GM19468 (cell line): ENCODE measurements around the gene ISOC2.

Experiments
- ATAC-seq: cut with Tn5 transposase; IDR thresholded peaks from one replicate; pipeline ENCODE4 v1.9.1; 2021; ENCODE audit warnings: mild to moderate bottlenecking, moderate library complexity, moderate number of reproducible peaks; ENCODE audit not compliant: unreplicated experiment; ENCODE audit errors: extremely low read depth

The ISOC2 gene

DNA sequence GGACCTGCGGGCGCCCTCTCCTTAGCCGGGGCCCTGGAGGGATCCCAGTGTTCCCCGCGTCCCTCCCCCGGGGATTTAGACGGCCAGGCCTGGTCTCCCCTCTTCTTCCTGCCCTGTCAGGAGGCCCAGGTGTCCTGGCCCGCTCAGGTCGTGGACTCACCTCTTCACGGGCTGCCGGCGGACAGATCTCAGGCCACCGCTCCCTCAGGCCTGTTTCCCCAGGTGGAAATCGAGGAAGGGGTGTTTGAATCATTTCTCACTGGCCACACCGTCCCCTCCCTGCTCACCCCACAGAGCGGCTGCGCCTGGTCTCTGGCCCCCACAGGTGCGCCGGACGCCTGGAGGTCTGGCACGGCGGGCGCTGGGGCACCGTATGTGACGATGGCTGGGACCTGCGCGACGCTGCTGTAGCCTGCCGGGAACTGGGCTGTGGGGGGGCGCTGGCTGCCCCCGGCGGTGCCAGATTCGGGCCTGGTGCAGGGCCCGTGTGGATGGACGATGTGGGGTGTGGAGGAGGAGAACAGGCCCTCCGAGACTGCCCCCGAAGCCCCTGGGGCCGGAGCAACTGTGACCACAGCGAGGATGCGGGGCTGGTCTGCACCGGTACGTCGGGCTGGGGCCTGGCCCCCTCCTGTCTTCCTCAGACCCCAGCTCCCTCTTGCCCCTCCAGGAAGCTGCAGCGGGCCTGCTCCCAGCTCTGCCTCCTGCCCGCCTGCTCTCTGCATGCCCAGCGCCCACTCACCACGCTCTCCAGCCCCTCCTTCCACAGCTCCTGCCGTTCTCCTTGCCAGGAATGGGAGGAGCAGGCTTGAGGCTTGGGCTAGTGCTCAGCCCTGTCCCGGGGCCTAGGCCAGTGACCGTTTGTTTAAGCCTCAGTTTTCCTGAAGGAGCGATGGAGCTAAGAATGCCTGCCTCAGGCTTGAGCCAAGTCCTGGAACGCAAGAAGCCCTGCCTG is 29.3 kb upstream of the ISOC2 start:
- no peak for ATAC-seq

DNA sequence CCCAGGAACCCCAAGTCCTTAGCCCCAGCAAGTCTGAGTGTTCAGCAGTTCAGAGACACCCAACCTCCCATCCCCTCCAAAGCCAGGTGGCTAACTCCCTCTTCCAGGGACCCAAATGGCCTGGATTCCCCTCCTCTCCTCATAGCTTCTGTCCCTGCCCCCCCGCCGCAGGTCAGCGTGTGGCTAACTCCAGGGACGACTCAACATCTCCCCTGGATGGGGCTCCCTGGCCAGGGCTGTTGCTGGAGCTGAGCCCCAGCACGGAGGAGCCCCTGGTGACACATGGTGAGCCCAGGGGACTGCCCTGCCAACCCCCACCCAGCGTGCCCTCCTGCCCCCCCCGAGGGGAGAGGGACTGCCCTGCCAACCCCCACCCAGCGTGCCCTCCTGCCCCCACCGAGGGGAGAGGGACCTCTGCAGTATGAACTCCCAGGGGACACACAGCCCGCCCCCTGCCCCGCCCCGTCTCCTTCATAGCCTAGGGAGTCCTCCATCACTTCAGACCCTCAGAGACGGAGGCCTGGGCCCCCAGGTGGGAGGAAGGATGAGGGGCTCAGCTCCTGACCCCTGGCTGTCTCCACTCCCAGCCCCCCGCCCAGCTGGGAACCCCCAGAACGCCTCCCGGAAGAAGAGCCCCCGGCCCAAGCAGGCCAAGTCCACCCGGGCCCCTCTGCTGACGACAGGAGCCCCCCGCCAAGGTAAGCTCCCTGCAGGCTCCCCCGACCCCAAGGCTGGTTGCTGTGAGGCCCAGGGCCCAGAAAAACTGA is 28.5 kb upstream of the ISOC2 start:
- no peak for ATAC-seq

DNA sequence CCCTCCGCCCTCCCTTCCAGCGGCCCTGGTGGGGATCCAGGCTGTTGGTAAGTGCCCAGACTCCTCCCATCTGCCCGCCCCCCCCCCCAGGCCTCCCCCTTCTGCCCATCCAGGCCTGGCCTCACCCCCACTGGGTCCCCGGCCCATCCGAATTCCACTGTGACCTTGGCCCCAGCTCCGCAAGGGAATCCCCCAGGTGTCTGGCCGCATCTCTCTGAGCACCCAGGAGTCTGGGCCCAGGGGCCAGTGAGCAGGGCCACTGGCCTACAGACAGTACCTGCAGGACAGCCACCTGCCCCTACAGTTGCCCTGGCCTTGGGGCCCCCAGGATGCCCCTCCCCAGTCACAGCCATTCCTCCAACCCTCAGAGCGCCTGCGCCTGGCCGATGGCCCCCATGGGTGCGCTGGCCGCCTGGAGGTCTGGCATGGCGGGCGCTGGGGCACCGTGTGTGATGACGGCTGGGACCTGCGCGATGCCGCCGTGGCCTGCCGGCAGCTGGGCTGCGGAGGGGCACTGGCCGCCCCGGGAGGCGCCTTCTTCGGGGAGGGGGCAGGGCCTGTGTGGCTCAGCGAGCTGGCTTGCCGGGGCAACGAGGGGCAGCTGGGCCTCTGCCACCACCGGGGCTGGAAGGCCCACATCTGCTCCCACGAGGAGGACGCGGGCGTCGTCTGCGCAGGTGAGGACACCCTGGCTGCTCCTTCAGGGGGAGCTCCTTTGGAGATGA is 27.7 kb upstream of the ISOC2 start:
- no peak for ATAC-seq

DNA sequence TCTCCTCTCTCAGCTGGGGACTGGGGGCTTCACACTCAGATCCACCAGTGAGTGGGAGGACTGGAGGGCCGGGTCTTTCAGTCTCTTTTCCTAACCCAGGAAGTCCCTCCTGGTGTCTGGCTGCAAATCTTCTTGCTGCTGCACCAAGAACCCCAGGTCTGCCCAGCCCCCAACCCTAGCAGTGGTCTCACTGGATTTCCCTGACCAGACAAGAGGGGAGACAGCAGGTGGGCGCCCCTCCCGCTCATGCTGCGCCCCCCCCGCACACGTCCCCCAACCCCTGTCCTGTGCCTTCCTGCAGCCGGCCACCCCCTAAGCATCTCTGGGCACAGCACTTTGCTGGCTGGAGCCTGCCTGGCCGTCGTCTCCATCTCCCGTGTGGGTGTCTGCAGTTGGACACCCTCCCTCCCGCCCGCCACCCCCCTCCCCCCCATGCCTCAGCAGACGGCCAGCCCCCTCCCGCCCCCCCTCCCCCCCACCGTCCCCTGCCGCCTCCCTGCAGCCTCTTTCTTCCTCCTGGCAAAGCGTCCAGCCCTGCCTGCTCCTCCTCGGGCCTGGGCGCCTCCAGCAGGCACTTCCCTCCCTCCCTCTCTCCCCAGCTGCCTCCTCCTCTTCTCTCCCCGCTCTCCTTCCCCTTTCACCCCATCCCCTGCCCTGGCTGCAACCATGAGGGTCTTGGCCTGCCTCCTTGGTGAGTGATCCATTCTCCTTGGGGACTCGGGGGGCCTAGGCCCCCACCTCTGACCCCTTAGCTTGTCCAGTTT is 26.7 kb upstream of the ISOC2 start, which contains the start of gene SSC5D:
SSC5D (plus strand) TSS at position 513 of the 764 bp plus-strand sequence; CDS start at position 667, 154 bp downstream.
- no peak for ATAC-seq

DNA sequence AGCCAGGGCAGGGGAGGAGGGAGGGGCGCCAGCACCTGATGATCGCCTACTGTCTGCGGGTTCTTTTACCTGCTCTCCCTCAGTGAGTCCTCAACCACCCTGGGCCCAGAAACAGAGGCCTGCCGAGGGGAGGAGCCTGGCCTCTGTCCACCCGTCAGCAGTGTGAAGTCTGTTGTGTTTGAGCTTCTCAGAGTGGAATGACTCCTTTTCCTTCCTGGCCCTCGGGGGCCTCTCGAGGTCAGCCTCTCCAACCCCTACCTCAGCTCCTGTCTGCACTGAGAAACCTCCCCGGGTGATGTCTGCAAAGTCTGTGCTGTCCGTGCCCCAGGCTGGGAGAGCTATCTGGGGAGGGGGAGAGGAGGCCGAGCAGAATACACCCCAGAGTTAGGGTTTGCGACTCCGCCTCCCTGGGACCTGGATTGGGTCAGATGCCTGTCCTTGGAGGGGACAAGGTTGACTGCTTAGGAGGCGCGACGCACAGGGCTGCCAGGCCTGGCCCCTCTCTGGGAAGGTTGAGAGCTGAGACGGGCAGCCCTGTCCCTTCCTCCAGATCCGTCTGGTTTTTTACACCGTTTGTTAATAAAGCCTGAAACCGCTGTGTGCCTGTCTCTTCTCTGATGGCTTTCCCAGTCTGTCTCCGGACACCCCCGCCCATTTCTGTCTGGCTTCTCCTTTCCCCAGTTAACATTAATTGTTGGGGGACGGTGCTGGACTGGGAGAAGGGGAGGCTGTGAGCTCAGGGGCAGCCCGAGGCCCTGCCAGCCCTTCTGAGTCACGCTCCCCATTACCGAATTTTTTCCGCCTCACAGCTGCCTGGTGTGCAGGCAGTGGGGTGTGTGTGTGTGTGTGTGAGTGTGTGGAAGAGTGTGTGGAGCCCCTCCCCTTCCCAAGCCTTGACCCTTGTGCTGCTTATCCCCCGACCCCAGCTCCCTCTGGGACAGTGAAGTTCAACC is 25.8 kb upstream of the ISOC2 start:
- ATAC-seq = no peak

DNA sequence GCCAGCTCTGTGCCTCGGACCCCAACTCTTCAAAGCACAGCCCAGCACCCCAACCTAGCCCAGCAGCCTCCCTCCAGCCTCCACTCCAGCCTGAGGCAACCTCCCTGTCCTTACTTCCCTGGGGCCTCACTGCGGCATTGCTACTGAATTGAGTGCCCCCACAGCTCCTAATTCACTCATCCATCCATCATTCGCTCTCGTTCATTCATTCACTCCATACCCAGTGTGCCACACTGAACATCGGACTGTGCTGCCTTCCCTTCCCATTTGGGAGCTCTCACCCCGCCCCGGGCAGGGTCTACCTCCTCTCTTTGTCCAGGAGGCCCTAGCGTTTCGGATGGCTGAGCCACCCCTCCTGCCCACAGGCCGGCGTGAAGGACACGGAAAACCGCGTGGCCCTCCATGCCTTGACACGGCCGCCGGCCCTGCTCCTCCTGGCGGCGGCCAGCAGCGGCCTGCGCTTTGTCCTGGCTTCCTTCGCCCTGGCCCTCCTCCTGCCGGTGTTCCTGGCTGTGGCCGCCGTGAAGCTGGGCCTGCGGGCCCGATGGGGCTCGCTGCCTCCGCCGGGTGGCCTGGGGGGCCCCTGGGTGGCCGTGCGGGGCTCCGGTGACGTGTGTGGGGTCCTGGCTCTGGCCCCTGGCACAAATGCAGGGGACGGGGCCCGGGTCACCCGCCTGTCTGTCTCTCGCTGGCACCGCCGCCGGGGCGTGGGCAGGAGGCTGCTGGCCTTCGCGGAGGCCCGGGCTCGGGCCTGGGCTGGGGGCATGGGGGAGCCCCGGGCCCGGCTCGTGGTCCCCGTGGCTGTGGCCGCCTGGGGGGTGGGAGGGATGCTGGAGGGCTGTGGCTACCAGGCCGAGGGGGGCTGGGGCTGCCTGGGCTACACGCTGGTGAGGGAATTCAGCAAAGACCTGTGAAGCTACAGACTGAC is 24.9 kb upstream of the ISOC2 start:
- ATAC-seq = no peak

DNA sequence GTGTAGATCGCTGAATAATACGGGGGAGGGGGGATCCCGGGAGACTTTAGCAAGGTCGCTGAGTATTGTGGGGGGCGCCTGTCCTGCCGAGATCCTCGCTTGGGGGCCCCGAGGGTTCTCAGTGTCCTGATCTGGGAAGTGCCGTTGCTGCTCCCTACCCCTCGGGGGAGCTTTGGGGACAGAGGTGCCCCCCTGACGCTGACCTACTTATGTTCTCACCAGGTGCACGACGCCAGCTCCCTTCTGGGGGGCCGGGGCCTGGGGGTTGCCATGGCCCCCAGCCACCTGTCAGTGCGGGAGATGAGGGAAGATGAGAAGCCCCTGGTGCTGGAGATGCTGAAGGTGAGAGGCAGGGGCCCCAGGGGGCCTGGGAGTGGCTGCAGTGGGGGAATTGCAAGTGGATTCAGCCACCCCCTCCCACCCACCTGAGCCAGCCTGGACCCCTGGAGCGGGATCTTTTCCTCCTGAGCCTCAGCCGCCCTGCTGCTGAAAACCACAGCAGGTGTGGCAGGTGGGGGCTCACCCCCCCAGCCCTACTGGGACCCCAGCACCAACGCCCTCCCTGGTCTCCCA is 24.1 kb upstream of the ISOC2 start:
- ATAC-seq = no peak

DNA sequence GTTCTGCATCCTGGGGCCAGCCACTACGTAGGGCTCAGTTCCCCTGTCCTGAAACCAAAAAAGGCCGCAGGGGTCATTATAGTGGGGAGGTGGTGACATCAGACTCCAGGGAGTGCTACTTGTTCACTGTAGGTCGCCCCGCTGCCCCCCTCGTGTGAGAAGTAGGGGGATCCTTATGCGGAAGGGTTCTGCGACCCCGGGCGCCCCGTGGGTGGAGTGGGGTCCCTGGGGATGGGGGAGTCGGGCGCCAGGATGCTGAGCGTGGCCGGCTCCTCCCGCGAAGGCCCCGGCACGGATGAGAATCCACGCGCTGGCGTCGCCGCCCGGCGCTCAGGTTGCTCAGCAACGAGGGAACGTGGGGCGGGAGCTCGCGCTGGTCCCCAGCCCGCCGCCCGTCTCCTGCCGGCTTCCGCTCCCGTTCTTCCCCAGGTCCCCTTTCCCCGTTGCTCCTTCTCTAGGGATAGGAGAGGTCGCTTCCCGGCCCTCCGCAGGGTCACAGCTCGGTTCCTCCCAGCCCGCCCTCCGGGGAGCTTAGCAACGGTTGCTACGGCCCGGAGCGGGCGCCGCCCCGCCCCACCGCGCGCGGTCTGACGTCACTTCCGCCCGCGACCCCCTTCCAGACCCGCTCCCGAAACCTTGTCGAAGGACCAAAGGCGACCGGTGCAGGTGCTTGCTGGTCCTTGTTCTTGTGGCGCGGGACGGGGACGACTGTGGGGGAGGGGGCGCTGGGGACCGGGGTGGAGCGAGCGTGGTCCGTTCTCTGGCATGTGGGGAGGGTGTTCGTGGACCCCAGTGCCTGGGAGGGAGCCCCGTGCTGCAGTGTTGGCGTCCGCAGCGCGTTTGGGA is 23.4 kb upstream of the ISOC2 start, which contains the start of gene NAT14:
NAT14 (plus strand) TSS at position 596 of the 846 bp plus-strand sequence. CDS start 521 bp downstream, outside the sequence.
- ATAC-seq = no peak

DNA sequence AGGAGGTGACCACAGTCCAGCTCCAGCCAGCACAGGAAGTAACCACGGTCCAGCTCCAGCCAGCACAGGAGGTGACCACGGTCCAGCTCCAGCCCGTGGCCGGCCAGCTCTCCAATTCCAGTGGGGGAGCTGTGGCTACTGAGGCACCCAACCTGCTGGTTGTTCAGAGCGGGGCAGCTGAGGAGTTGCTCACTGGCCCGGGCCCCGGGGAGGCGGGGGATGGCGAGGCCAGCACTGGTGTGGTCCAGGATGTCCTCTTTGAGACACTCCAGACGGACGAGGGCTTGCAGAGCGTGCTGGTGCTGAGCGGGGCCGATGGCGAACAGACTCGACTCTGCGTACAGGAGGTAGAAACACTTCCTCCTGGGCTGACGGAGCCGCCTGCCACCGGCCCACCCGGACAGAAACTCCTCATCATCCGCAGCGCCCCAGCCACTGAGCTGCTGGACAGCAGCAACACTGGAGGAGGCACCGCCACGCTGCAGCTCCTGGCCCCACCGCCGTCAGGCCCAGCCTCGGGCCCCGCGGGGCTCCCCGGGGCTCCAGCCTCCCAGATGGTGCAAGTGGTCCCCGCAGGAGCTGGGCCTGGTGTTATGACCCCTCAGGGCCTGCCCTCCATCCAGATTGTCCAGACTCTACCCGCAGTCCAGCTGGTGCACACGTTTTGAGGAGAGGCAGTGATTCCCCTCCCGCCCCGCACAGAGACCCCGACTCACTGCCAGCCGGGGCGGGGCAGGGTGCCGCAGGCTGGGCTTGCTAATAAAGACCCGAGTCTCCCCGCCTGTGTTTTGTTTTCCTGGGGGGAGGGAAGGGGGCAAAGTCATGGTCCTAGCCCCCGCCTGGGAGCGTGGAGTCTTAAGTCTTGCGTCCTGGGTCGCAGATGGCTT is 22.5 kb upstream of the ISOC2 start:
- ATAC-seq = no peak

DNA sequence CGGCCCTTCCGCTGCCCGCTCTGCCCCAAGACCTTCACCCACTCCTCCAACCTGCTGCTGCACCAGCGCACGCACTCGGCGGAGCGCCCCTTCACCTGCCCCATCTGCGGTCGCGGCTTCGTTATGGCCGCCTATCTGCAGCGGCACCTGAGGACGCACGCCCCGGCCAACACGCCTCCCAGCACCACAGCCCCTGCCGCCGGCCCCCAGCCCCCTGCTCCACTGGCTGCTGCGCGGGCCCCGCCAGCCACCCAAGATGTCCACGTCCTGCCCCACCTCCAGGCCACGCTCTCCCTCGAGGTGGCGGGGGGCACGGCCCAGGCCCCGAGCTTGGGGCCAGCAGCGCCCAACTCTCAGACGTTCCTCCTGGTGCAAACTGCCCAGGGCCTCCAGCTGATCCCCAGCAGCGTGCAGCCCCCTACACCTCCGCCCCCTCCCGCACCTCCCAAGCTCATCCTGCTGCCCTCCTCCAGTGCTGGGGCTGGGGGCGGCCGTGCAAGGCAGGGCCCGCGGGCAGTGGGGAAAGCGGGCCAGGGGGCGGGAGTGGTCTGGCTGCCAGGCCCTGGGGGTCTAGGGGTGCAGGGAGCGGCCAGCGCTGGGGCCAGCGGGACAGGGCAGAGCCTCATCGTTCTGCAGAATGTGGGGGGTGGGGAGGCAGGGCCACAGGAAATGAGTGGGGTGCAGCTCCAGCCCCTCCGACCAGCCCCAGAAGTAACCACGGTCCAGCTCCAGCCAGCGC is 21.7 kb upstream of the ISOC2 start:
- ATAC-seq = no peak

DNA sequence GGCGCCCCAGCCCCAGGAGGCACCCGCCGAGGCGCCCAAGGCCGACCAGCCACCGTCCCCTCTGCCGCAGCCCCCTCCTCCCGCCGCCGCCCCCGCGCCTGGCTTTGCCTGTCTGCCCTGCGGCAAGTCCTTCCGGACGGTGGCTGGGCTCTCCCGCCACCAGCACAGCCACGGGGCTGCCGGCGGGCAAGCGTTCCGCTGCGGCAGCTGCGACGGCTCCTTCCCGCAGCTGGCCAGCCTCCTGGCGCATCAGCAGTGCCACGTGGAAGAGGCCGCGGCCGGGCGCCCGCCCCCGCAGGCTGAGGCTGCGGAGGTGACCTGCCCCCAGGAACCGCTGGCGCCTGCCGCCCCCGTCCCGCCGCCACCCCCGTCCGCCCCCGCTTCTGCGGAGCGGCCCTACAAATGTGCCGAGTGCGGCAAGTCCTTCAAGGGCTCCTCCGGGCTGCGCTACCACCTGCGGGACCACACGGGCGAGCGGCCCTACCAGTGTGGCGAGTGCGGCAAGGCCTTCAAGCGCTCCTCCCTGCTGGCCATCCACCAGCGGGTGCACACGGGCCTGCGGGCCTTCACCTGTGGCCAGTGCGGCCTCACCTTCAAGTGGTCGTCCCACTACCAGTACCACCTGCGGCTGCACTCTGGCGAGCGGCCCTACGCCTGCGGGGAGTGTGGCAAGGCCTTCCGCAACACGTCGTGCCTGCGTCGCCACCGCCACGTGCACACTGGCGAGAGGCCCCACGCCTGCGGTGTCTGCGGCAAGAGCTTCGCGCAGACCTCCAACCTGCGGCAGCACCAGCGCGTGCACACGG is 20.9 kb upstream of the ISOC2 start:
- no peak for ATAC-seq

DNA sequence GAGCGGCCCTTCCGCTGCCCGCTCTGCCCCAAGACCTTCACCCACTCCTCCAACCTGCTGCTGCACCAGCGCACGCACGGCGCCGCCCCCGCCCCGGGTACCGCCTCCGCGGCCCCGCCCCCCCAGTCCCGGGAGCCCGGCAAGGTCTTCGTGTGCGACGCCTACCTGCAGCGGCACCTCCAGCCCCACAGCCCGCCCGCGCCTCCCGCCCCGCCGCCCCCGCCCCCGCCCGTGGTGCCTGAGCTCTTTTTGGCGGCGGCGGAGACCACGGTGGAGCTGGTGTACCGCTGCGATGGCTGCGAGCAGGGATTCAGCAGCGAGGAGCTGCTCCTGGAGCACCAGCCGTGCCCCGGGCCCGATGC is 20.3 kb upstream of the ISOC2 start:
- no peak for ATAC-seq

DNA sequence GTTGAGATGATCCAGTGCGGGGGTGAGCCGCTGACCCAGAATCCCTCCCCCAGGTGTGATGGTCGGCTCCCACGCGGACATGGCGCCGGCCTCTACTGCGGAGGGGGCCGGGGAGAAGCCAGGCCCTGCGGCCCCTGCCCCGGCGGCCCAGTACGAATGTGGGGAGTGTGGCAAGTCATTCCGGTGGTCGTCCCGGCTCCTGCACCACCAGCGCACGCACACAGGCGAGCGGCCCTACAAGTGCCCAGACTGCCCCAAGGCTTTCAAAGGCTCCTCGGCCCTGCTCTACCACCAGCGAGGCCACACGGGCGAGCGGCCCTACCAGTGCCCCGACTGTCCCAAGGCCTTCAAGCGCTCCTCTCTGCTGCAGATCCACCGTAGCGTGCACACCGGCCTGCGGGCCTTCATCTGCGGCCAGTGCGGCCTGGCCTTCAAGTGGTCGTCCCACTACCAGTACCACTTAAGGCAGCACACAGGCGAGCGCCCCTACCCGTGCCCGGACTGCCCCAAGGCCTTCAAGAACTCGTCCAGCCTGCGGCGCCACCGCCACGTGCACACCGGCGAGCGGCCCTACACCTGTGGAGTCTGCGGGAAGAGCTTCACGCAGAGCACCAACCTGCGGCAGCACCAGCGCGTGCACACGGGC is 19.8 kb upstream of the ISOC2 start:
- ATAC-seq = no peak
